Measurements from ENCODE around the gene EYA2. TPM values are rescaled to one million over a fixed set of nuclear protein-coding genes. Genes with fewer than 3 reads are reported as not detected.

The EYA2 gene
- total and polyA plus RNA-seq, 7 donors, result 1.2 to 11.8 (median 3.3) TPM

- Histone ChIP-seq H3K27ac (no peak overlapping the region), H3K4me1 (no peaks in the 10 kb centered on the region), H3K9me3 (no peaks in the 10 kb centered on the region), H3K36me3 (no peaks in the 10 kb centered on the region), H3K27me3 (peaks cover 0 to 13% (median 0%) of the 10 kb centered on the region in 3 donors), H3K4me3 (no peak overlapping the region)
- DNase-seq, result no peak
- 36 to 68% methylated on average over 7 of the region's 7 CpGs for WGBS, 2 donors
- TF ChIP-seq, protein P1, sequence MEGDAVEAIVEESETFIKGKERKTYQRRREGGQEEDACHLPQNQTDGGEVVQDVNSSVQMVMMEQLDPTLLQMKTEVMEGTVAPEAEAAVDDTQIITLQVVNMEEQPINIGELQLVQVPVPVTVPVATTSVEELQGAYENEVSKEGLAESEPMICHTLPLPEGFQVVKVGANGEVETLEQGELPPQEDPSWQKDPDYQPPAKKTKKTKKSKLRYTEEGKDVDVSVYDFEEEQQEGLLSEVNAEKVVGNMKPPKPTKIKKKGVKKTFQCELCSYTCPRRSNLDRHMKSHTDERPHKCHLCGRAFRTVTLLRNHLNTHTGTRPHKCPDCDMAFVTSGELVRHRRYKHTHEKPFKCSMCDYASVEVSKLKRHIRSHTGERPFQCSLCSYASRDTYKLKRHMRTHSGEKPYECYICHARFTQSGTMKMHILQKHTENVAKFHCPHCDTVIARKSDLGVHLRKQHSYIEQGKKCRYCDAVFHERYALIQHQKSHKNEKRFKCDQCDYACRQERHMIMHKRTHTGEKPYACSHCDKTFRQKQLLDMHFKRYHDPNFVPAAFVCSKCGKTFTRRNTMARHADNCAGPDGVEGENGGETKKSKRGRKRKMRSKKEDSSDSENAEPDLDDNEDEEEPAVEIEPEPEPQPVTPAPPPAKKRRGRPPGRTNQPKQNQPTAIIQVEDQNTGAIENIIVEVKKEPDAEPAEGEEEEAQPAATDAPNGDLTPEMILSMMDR (IDR thresholded peaks at IDR 0.05), result no peak
- TF ChIP-seq POLR2AphosphoS5 (IDR thresholded peaks at IDR 0.05) (no peak), POLR2A (IDR thresholded peaks at IDR 0.05) (no peak), EP300 (IDR thresholded peaks at IDR 0.05) (no peak)
- intact Hi-C loops (cut with DNase I), result no loop called here
Observed at GRCh38 chr20:46850896-46851295, 43.7 kb upstream of the EYA2 start.

DNA sequence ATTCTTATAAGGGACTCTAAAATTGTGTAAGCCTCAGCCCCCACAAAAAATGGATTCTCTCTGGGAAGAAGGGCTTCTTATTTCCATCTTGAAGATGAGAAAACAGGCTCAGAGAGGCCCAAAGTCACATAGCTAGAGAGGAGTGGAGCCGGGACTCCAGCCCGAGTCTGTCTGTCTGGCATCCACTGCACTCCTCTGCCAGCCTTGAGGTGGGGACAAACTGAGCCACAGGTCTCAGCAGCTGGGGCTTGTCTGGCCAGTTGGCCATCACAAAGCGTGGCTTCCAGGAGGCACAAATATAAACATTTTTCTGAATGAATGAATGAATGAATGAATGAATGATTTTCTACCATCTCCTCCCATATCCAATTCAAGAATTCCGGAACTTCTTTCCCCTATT, 42.9 kb upstream of the EYA2 start:
- TF ChIP-seq POLR2AphosphoS5 (IDR thresholded peaks at IDR 0.05), result no peak
- TF ChIP-seq EP300 (IDR thresholded peaks at IDR 0.05), result no peak
- TF ChIP-seq, protein P1 (IDR thresholded peaks at IDR 0.05), result no peak
- H3K4me1 ChIP-seq, result no peaks in the 10 kb centered on the region

DNA sequence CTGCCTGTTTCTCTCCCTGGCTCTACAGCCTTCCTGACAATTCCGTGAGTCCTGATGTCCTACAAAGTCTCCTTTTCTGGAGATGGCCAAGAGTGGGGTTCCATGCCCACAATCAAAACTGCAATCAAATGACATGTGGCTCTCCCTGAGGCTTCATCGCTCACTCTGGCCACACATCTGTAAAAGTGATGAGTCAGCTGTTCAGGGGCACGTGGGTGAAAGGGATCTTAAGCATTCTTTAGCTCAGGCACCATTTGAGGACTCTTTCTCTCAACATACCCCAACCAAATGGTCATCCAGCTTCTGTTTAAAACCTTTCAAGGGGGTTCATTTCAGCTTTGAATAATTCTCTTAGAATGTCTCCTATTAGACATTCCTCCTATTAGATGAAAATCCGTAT, 42.3 kb upstream of the EYA2 start:
- WGBS, 2 donors, result 76 to 78% methylated on average over 4 of the region's 4 CpGs
- no peak for DNase-seq
- no peaks in the 10 kb centered on the region for H3K9me3 ChIP-seq
- no peaks in the 10 kb centered on the region for H3K36me3 ChIP-seq
- no peak for TF ChIP-seq POLR2AphosphoS5 (IDR thresholded peaks at IDR 0.05)
- no peak for TF ChIP-seq POLR2A (IDR thresholded peaks at IDR 0.05)
- H3K4me3 ChIP-seq, result no peak overlapping the region
- no peaks in the 10 kb centered on the region for H3K4me1 ChIP-seq
- intact Hi-C loops (cut with DNase I), result no loop called here
- no peak overlapping the region for H3K27ac ChIP-seq
- peaks cover 0 to 13% (median 0%) of the 10 kb centered on the region in 3 donors for H3K27me3 ChIP-seq

More for the DNA sequence above, 42.9 kb upstream of the EYA2 start:
- peaks cover 0 to 13% (median 0%) of the 10 kb centered on the region in 3 donors for H3K27me3 ChIP-seq
- no peak for DNase-seq
- no peak overlapping the region for H3K4me3 ChIP-seq
- 91 to 94% methylated on average over 4 of the region's 4 CpGs for WGBS, 2 donors
- no peaks in the 10 kb centered on the region for H3K36me3 ChIP-seq
- intact Hi-C loops (cut with DNase I), result no loop called here
- no peak overlapping the region for H3K27ac ChIP-seq
- no peaks in the 10 kb centered on the region for H3K9me3 ChIP-seq

GRCh38 chr20:46853926-46854325, 40.7 kb upstream of the EYA2 start:
- H3K27me3 ChIP-seq, result peaks cover 0 to 13% (median 0%) of the 10 kb centered on the region in 3 donors
- DNase-seq, result no peak
- no peaks in the 10 kb centered on the region for H3K36me3 ChIP-seq
- no peaks in the 10 kb centered on the region for H3K4me1 ChIP-seq
- intact Hi-C loops (cut with DNase I), result no loop called here
- no peak overlapping the region for H3K4me3 ChIP-seq
- no peak for TF ChIP-seq POLR2A (IDR thresholded peaks at IDR 0.05)
- TF ChIP-seq, protein P1 (IDR thresholded peaks at IDR 0.05), result no peak
- TF ChIP-seq POLR2AphosphoS5 (IDR thresholded peaks at IDR 0.05), result no peak
- TF ChIP-seq EP300 (IDR thresholded peaks at IDR 0.05), result no peak
- H3K27ac ChIP-seq, result no peak overlapping the region
- H3K9me3 ChIP-seq, result no peaks in the 10 kb centered on the region
- WGBS, 2 donors, result 34 to 74% methylated on average over 10 of the region's 10 CpGs

DNA sequence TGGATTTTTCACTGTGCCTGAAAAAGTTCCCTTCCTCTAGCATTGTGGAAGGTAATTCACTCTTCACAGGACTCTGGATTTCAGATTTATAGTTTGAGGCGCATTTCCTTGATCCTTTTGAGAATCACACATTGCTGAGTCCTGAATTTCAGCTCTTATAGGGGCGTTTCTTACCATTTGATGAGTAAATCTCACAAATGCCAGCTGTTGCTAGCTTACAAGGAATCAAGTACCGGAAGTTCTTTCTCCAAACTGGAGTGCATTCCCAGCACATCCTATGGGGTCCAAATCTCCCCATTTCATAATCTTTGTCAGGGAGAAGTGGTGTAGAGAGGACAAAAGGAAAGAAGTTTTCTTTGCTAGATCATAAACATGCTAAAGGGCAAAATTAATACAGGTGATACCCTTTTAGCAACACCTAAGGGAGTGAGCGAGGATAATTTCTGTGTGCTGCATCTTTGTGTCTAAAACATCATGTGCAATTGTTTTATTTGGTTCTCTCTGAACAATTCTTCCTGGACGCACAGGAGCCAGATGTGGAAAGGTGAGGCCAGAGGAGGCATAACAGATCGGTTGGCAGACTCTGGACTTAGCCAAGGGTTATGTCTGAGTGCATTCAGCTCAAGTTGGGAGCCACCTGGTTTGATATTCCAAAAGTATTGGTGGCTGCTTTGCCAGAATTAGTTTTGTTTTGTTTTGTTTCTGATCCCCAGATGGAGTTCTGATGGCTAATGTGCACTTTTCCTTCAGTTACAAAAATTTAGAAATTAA, 37.4 kb upstream of the EYA2 start:
- H3K27me3 ChIP-seq, result peaks cover 0 to under 1% (median 0%) of the 10 kb centered on the region in 3 donors
- H3K36me3 ChIP-seq, result no peaks in the 10 kb centered on the region
- H3K4me1 ChIP-seq, result no peaks in the 10 kb centered on the region
- H3K4me3 ChIP-seq, result no peak overlapping the region
- H3K27ac ChIP-seq, result no peak overlapping the region
- intact Hi-C loops (cut with DNase I), result no loop called here
- DNase-seq, result no peak
- WGBS, 2 donors, result 25 to 48% methylated on average over 6 of the region's 6 CpGs
- TF ChIP-seq POLR2A (IDR thresholded peaks at IDR 0.05), result no peak
- no peaks in the 10 kb centered on the region for H3K9me3 ChIP-seq

All from sigmoid colon (tissue), 7 donors.